Kidney epithelial cell (primary cell): ENCODE data around the gene AHCYL1. TPM values are rescaled to one million over a fixed set of nuclear protein-coding genes. Genes with fewer than 3 reads are reported as not detected.
"Not testable (repeated sequence)": the region's sequence is repeated elsewhere in the genome, so short reads cannot be mapped to it uniquely, and the experiment has no call there.

Experiments used
- DNase-seq: peaks from one replicate; pipeline ENCODE4 v3.0.0-alpha.2; 2010; ENCODE audit warnings: low read depth
- H3K27me3 ChIP-seq: 2 replicates; pipeline ENCODE4 v1.6.0; 2011; ENCODE audit warnings: low read length; ENCODE audit not compliant: control insufficient read depth, insufficient read depth
- H3K36me3 ChIP-seq: 2 replicates; pipeline ENCODE4 v1.5.1; 2011; ENCODE audit warnings: low read length; ENCODE audit not compliant: control insufficient read depth, insufficient read depth
- H3K4me3 ChIP-seq: 2 replicates; pipeline ENCODE4 v1.5.1; 2011; ENCODE audit warnings: low read depth, mild to moderate bottlenecking, control low read depth, low read length
- CTCF ChIP-seq: IDR thresholded peaks from 2 replicates; pipeline ENCODE4 v1.5.1; 2011; ENCODE audit warnings: mild to moderate bottlenecking, moderate library complexity, low read length, control low read depth, inconsistent platforms; ENCODE audit not compliant: insufficient read depth, poor library complexity, severe bottlenecking
- total RNA-seq: library from RNA; depleted of rRNA; stranded (reverse); fragments of >200 nt; gene quantifications from 2 replicates; pipeline ENCODE4 v1.2.3, GENCODE V29; 2015

AHCYL1 gene
- total RNA-seq, 1 donor from 2014 or later = 40.1 TPM

DNA sequence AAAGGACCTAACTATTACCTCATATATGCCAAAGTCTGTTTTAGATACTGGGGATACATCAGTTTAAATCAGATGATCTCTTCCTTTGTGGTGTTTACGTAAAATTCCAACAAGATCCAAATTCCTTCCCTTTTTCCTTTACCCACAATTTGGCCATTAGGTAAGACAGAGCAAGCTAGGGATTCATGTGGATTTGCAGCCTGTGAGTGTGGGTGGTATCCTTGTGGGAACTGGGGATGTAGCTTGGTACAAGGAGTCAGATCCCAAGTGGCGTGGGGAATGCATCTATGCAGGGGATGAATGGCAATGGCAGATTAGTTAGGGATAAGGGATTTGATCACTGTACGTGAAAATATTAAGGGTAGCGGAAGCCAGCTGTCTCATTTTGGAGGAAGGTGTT, 40.0 kb downstream of the AHCYL1 start:
- TF ChIP-seq CTCF = no peak
- no peaks in the 10 kb centered on the region for H3K36me3 ChIP-seq

GRCh38 chr1:110030687-110031086, 46.1 kb downstream of the AHCYL1 start:
- DNase-seq, H3K36me3 ChIP-seq, H3K4me3 ChIP-seq, H3K27me3 ChIP-seq: not testable (repeated sequence)

More for the DNA sequence above, 40.0 kb downstream of the AHCYL1 start:
- H3K4me3 ChIP-seq = no peak overlapping the region
- no peaks in the 10 kb centered on the region for H3K27me3 ChIP-seq
- no peak for DNase-seq

DNA sequence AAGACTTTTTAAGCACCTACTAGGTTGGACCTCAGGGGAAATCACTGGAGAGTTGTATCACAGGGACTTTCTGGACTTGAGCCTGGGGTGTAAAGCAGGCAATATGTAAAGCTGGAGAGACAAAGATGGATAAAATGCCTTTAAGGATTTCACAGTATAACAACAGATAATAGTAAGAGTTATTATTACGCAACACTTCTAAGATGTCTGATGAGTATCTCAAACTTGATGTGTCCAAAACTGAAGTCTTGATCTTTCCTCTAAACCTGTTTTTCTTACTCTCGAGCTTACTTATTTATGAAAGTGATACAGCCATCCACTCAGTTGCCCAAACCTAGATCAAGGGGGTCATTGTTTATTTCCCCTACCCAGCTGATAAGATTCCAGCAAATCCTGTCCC, 47.8 kb downstream of the AHCYL1 start:
- H3K27me3 ChIP-seq = no peaks in the 10 kb centered on the region
- no peak for TF ChIP-seq CTCF
- no peak overlapping the region for H3K4me3 ChIP-seq
- no peak for DNase-seq
- H3K36me3 ChIP-seq = no peaks in the 10 kb centered on the region

DNA sequence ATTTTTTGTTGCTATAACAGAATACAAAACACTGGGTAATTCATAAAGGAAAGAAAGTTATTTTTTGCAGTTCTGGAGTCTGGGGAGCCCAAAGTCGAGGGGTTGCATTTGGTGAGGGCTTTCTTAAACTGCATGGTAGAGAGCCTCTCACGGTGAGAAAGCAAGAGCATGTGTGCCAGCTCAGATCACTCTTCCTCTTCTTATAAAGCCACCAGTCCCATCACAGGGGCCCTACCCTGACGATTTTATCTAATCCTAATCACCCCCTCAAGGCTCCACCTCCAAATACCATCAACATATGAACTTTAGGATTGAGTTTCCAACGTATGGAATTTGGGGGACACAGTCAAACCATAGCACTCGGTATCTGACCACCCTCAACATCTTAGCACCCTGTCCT, 48.9 kb downstream of the AHCYL1 start:
- DNase-seq = no peak
- H3K4me3 ChIP-seq = no peak overlapping the region

DNA sequence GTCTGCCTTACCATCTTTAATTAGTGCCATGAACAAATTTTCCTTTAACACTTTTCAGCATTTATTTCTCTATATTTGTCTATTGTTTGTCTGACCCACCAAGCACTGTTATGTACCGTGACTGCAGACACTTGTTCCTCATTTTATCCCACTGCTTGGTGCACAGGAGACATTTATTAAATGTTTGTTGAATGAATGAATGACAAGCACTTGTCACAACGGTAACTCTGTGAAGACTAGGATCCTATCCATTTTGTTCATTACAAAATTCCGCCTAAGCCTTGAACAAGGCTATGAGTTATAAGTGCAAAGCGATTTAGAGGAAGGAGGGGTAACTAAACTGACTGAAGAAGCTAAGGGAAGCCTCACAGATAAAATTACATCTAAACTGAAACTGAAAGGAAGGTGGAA, 49.5 kb downstream of the AHCYL1 start:
- TF ChIP-seq CTCF = no peak
- Histone ChIP-seq H3K27me3 (no peaks in the 10 kb centered on the region), H3K36me3 (peaks cover 3% of the 10 kb centered on the region), H3K4me3 (peak overlapping the region; percentile 93)
- no peak for DNase-seq

More for the DNA sequence above, 48.9 kb downstream of the AHCYL1 start:
- no peaks in the 10 kb centered on the region for H3K27me3 ChIP-seq
- TF ChIP-seq CTCF = no peak
- peaks cover 3% of the 10 kb centered on the region for H3K36me3 ChIP-seq

GRCh38 chr1:110034451-110035235, 50.1 kb downstream of the AHCYL1 start, which contains the start of gene STRIP1:
Gene STRIP1, plus strand, starts transcription at chr1:110034624. Its CDS starts 14 bp downstream, at chr1:110034638.
- peak; percentile 93 for DNase-seq
- Histone ChIP-seq H3K27me3 (no peaks in the 10 kb centered on the region), H3K4me3 (peak within 1 kb of the TSS; percentile 93), H3K36me3 (peaks cover 5% of the 10 kb centered on the region)
- TF ChIP-seq CTCF = no peak
